Mesendoderm (in vitro differentiated cells): ENCODE data around the gene NECTIN2.

Experiments
- DNase-seq: peaks from one replicate; pipeline ENCODE4 v3.0.0; 2013
- H2AK5ac ChIP-seq: 2 replicates; pipeline ENCODE4 v1.6.1; 2013; ENCODE audit warnings: low read length, inconsistent platforms
- H2BK120ac ChIP-seq: 2 replicates; pipeline ENCODE4 v1.6.1; 2013; ENCODE audit warnings: low read depth, mild to moderate bottlenecking, low read length, moderate library complexity, mixed read lengths
- H2BK15ac ChIP-seq: replicated peaks from 2 replicates; pipeline ENCODE4 v1.6.1; 2013; ENCODE audit warnings: low read depth, mild to moderate bottlenecking, moderate library complexity
- H2BK5ac ChIP-seq: 2 replicates; pipeline ENCODE4 v1.6.1; 2013; ENCODE audit warnings: low read length, inconsistent platforms
- H3K18ac ChIP-seq: 2 replicates; pipeline ENCODE4 v1.6.1; 2013; ENCODE audit warnings: mild to moderate bottlenecking, low read length, mixed read lengths
- H3K23ac ChIP-seq: one replicate; pipeline ENCODE4 v1.6.1; 2013; ENCODE audit warnings: low read length
- H3K27ac ChIP-seq: 2 replicates; pipeline ENCODE4 v1.5.1; 2013; ENCODE audit warnings: low read depth, mild to moderate bottlenecking, inconsistent platforms, low read length, moderate library complexity
- H3K27me3 ChIP-seq: 2 replicates; pipeline ENCODE4 v1.6.1; 2013; ENCODE audit warnings: low read length, control low read depth, mild to moderate bottlenecking, inconsistent platforms; ENCODE audit not compliant: insufficient read depth, poor library complexity
- H3K36me3 ChIP-seq: 2 replicates; pipeline ENCODE4 v1.6.1; 2013; ENCODE audit warnings: low read length, inconsistent platforms; ENCODE audit not compliant: control insufficient read depth, insufficient read depth
- H3K4ac ChIP-seq: one replicate; pipeline ENCODE4 v1.6.1; 2013; ENCODE audit warnings: low read depth, mild to moderate bottlenecking, low read length, moderate library complexity
- H3K4me1 ChIP-seq: 2 replicates; pipeline ENCODE4 v1.6.1; 2013; ENCODE audit warnings: low read depth, low read length, inconsistent platforms; ENCODE audit not compliant: control insufficient read depth
- H3K4me2 ChIP-seq: 2 replicates; pipeline ENCODE4 v1.6.1; 2013; ENCODE audit warnings: low read length
- H3K4me3 ChIP-seq: 2 replicates; pipeline ENCODE4 v1.5.1; 2013; ENCODE audit warnings: mild to moderate bottlenecking, low read length
- H3K56ac ChIP-seq: one replicate; pipeline ENCODE4 v1.6.1; 2013; ENCODE audit warnings: low read length
- H3K79me1 ChIP-seq: 2 replicates; pipeline ENCODE4 v1.6.1; 2013; ENCODE audit warnings: low read length, inconsistent platforms
- H3K79me2 ChIP-seq: 2 replicates; pipeline ENCODE4 v1.6.1; 2013; ENCODE audit warnings: mild to moderate bottlenecking, low read length; ENCODE audit not compliant: control insufficient read depth, insufficient read depth
- H3K9ac ChIP-seq: 2 replicates; pipeline ENCODE4 v1.6.1; 2013; ENCODE audit warnings: low read length, inconsistent platforms
- H4K5ac ChIP-seq: one replicate; pipeline ENCODE4 v1.6.1; 2013; ENCODE audit warnings: low read length
- H4K8ac ChIP-seq: one replicate; pipeline ENCODE4 v1.6.1; 2013; ENCODE audit warnings: low read depth, mild to moderate bottlenecking, control low read depth, low read length, moderate library complexity
- WGBS: extraction: QIAGEN DNeasy Blood & Tissue Kit; methylation state at CpG from one replicate; pipeline ENCODE4 v1.1.7; 2013; ENCODE audit warnings: low lambda C conversion rate, missing lambda C conversion rate; ENCODE audit not compliant: insufficient coverage; ENCODE audit errors: extremely low coverage; 5-methylcytosine and 5-hydroxymethylcytosine counted together

NECTIN2 gene

DNA sequence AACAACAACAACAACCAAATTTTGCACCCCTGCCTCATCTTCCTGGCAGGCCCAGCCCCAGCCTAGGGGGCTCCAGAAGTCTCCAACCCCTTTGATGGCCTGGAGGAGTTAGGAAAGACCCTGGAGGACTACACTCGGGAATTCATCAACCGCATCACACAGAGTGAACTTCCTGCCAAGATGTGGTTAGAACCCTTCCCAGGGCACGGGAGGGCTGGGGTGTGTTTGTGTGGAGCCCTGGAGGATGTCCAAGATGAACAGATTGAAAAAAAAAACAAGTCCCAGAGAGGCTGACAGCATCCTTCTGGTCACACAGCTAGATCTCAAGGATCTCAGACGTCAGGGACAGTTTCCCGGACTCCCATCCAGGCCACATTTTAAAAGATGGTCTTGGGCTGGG lies 81.6 kb downstream of the NECTIN2 start:
- Histone ChIP-seq H2AK5ac (no peak overlapping the region), H3K4me3 (no peak overlapping the region), H2BK120ac (no peak overlapping the region), H3K23ac (no peak overlapping the region), H3K9ac (no peak overlapping the region), H4K5ac (no peak overlapping the region), H3K4me1 (peaks cover 2% of the 10 kb centered on the region), H3K4ac (no peak overlapping the region), H3K4me2 (no peak overlapping the region), H3K79me2 (no peaks in the 10 kb centered on the region), H3K36me3 (no peaks in the 10 kb centered on the region), H4K8ac (no peak overlapping the region), H3K79me1 (no peaks in the 10 kb centered on the region), H3K56ac (no peak overlapping the region), H3K27me3 (no peaks in the 10 kb centered on the region), H3K27ac (no peak overlapping the region), H3K18ac (no peak overlapping the region), H2BK15ac (no peak overlapping the region), H2BK5ac (no peak overlapping the region)
- no peak for DNase-seq
- no CpG with 5 or more reads among the region's 5 CpGs for WGBS

DNA sequence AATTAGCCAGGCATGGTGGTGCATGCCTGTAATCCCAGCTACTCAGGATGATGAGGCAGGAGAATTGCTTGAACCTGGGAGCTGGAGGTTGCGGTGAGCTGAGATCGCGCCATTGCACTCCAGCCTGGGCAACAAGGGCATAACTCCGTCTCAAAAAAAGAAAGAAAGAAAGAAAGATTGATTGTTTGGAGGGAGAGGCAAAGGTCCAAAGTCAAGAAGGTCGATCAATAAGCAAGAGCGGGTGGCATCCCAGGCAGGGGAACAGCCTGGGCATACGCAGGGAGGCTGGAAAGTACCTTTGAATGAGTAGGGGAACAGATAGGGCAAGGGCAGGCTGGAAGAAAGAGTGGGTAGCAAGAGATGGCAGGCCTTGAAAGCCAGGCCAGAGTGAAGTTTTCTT lies 84.0 kb downstream of the NECTIN2 start:
- no peak overlapping the region for H3K27ac ChIP-seq
- H3K56ac ChIP-seq, result no peak overlapping the region
- no peak overlapping the region for H3K4ac ChIP-seq
- no peaks in the 10 kb centered on the region for H3K36me3 ChIP-seq
- H2BK15ac ChIP-seq, result no peak overlapping the region
- H2AK5ac ChIP-seq, result no peak overlapping the region
- H3K4me2 ChIP-seq, result no peak overlapping the region
- no peak overlapping the region for H3K18ac ChIP-seq
- H3K27me3 ChIP-seq, result no peaks in the 10 kb centered on the region
- no peak overlapping the region for H3K4me3 ChIP-seq
- H3K9ac ChIP-seq, result no peak overlapping the region
- no peak overlapping the region for H4K5ac ChIP-seq
- peaks cover 2% of the 10 kb centered on the region for H3K4me1 ChIP-seq
- no peak overlapping the region for H4K8ac ChIP-seq
- WGBS, result no CpG with 5 or more reads among the region's 7 CpGs
- H3K79me1 ChIP-seq, result no peaks in the 10 kb centered on the region
- H3K23ac ChIP-seq, result no peak overlapping the region
- no peak overlapping the region for H2BK5ac ChIP-seq
- H3K79me2 ChIP-seq, result no peaks in the 10 kb centered on the region
- DNase-seq, result no peak
- H2BK120ac ChIP-seq, result no peak overlapping the region

DNA sequence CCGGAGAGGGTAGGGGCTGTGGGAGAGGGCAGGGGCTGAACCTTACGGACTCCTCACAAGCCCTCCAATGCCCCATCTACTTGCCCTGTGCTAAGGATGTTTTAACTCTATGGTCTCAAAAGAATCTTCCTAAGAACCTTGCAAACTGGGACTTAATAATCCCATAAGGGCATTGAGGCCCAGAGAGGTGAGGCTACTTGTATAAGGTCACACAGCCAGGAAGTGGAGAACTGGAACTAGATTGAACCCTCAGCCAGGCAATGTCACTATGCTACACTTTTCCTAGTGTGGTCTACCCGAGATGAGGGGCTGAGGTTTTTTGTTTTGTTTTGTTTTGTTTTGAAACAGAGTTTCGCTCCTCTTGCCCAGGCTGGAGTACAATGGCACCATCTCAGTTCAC lies 85.4 kb downstream of the NECTIN2 start:
- Histone ChIP-seq H3K27ac (no peak overlapping the region), H3K79me2 (no peaks in the 10 kb centered on the region), H3K18ac (no peak overlapping the region), H2BK120ac (no peak overlapping the region), H2AK5ac (no peak overlapping the region), H3K79me1 (no peaks in the 10 kb centered on the region), H3K27me3 (no peaks in the 10 kb centered on the region), H3K9ac (no peak overlapping the region), H3K56ac (no peak overlapping the region), H3K4me3 (no peak overlapping the region), H2BK5ac (no peak overlapping the region), H3K4me1 (no peaks in the 10 kb centered on the region), H3K4ac (no peak overlapping the region), H4K5ac (no peak overlapping the region), H3K23ac (no peak overlapping the region), H2BK15ac (no peak overlapping the region), H3K4me2 (no peak overlapping the region), H4K8ac (no peak overlapping the region), H3K36me3 (no peaks in the 10 kb centered on the region)
- WGBS, result no CpG with 5 or more reads among the region's 4 CpGs
- DNase-seq, result no peak
